HepG2 (cell line): ENCODE data around the gene NOC2L. TPM values are rescaled to one million over a fixed set of nuclear protein-coding genes. Genes with fewer than 3 reads are reported as not detected.
A peak's percentile ranks its signal among the peaks of the same experiment; 100 is the strongest.

ENCODE experiments used
- AHR ChIP-seq: IDR thresholded peaks from 2 replicates; pipeline ENCODE4 v1.6.1; 2018; ENCODE audit warnings: missing genetic modification reagents, missing compliant biosample characterization
- DRAP1 ChIP-seq: IDR thresholded peaks from 2 replicates; pipeline ENCODE4 v1.6.1; 2016; ENCODE audit warnings: missing genetic modification reagents, missing compliant biosample characterization
- KLF6 ChIP-seq: IDR thresholded peaks from 2 replicates; pipeline ENCODE4 v1.8.0; 2016; ENCODE audit warnings: missing biosample characterization, missing genetic modification reagents
- MTERF4 ChIP-seq: sonication (generic); formaldehyde crosslinking; IDR thresholded peaks from 2 replicates; pipeline ENCODE4 v1.8.0; 2023; ENCODE audit warnings: mild to moderate bottlenecking, missing genetic modification reagents
- NFYB ChIP-seq: sonication (generic); formaldehyde crosslinking; IDR thresholded peaks from 2 replicates; pipeline ENCODE4 v1.4.0; 2020; ENCODE audit warnings: missing genetic modification reagents
- POLR2AphosphoS2 ChIP-seq: IDR thresholded peaks from 2 replicates; pipeline ENCODE4 v1.6.1; 2011; ENCODE audit warnings: low read depth, low read length, improper control_type of control experiment
- RFX3 ChIP-seq: IDR thresholded peaks from 2 replicates; pipeline ENCODE4 v1.6.1; 2016; ENCODE audit warnings: missing biosample characterization, missing genetic modification reagents
- SATB2 ChIP-seq: sonication (generic); formaldehyde crosslinking; IDR thresholded peaks from 2 replicates; pipeline ENCODE4 v1.5.0; 2020; ENCODE audit warnings: missing genetic modification reagents
- SRY ChIP-seq: sonication (generic); formaldehyde crosslinking; IDR thresholded peaks from 2 replicates; pipeline ENCODE4 v1.8.0; 2022; ENCODE audit warnings: mild to moderate bottlenecking, missing genetic modification reagents
- TBP ChIP-seq: sonication (generic); formaldehyde crosslinking; IDR thresholded peaks from 2 replicates; pipeline ENCODE4 v1.5.0; 2020; ENCODE audit warnings: missing genetic modification reagents
- TSC22D2 ChIP-seq: sonication (generic); formaldehyde crosslinking; IDR thresholded peaks from 2 replicates; pipeline ENCODE4 v1.5.1; 2020; ENCODE audit warnings: missing genetic modification reagents, mild to moderate bottlenecking, borderline replicate concordance
- USF2 ChIP-seq, 2 experiments: sonication (generic) in 1 of 2; formaldehyde crosslinking in 1 of 2; IDR thresholded peaks; 2 replicates each; pipeline versions ENCODE4 v1.5.1 to v1.6.1; 2011 to 2020; ENCODE audit warnings: borderline replicate concordance in 1 of 2, low read depth in 1 of 2, low read length in 1 of 2, mild to moderate bottlenecking in 1 of 2, missing genetic modification reagents in 1 of 2, moderate library complexity in 1 of 2
- ZFYVE20 ChIP-seq: sonication (generic); formaldehyde crosslinking; IDR thresholded peaks from 2 replicates; pipeline ENCODE4 v1.8.0; 2023; ENCODE audit warnings: low read depth, mild to moderate bottlenecking, moderate library complexity, missing genetic modification reagents, borderline replicate concordance
- ZNF124 ChIP-seq: sonication (generic); formaldehyde crosslinking; IDR thresholded peaks from 2 replicates; pipeline ENCODE4 v1.4.0; 2020; ENCODE audit warnings: missing genetic modification reagents
- ZNF841 ChIP-seq: sonication (generic); formaldehyde crosslinking; IDR thresholded peaks from 2 replicates; pipeline ENCODE4 v1.8.1; 2023; ENCODE audit warnings: missing genetic modification reagents, borderline replicate concordance
- ZNF878 ChIP-seq: sonication (generic); formaldehyde crosslinking; IDR thresholded peaks from 2 replicates; pipeline ENCODE4 v1.8.1; 2023; ENCODE audit warnings: mild to moderate bottlenecking, missing genetic modification reagents, moderate library complexity
- ZSCAN25 ChIP-seq: sonication (generic); formaldehyde crosslinking; IDR thresholded peaks from 2 replicates; pipeline ENCODE4 v1.8.0; 2022; ENCODE audit warnings: mild to moderate bottlenecking, missing genetic modification reagents
- ZSCAN31 ChIP-seq: sonication (generic); formaldehyde crosslinking; IDR thresholded peaks from 2 replicates; pipeline ENCODE4 v1.5.0; 2020; ENCODE audit warnings: low read depth, mild to moderate bottlenecking, missing genetic modification reagents
- polyA plus RNA-seq, 8 experiments: library from polyadenylated mRNA; depleted of rRNA in 3 of 8; stranded (reverse) in 7 of 8; unstranded in 1 of 8; fragments of >200 nt; fragmentation: Illumina TruSeq in 4 of 8; extraction: Trizol in 4 of 8; gene quantifications; 2 replicates each; pipeline versions ENCODE4 v1.2.1 to v1.2.3, GENCODE V29; 2011 to 2016; ENCODE audit warnings: low read depth in 4 of 8, missing spikeins in 1 of 8, mixed read lengths in 1 of 8; ENCODE audit not compliant: insufficient read depth in 1 of 8
- total RNA-seq, 5 experiments: library from RNA; depleted of rRNA; stranded (reverse); fragments of >200 nt; fragmentation: Illumina TruSeq; extraction: Trizol; gene quantifications; 2 replicates each; pipeline ENCODE4 v1.2.3, GENCODE V29; 2016; ENCODE audit warnings: low read depth in 1 of 5
- TF ChIP-seq, protein P1 (sequence below): sonication (generic); formaldehyde crosslinking; IDR thresholded peaks from one replicate; pipeline ENCODE4 v1.5.1; 2020; ENCODE audit warnings: mild to moderate bottlenecking, missing genetic modification reagents; ENCODE audit errors: not compliant biosample characterization

NOC2L gene
- total and polyA plus RNA-seq, 2 of the 13 experiments (the other 11 are each of a cell fraction or from before 2014, with no cell fraction given): 32.0 to 103 TPM

- no peak; the same call in 1 of the 2 replicates for TF ChIP-seq DRAP1 (CRISPR knock-in tag)
- peak; percentile 15; the same call in 1 of the 2 replicates for TF ChIP-seq SATB2
- TF ChIP-seq AHR (CRISPR knock-in tag): no peak
- no peak for TF ChIP-seq RFX3 (CRISPR knock-in tag)
- TF ChIP-seq ZFYVE20 (CRISPR knock-in tag): no peak
- TF ChIP-seq SRY: no peak
- TF ChIP-seq, protein P1, sequence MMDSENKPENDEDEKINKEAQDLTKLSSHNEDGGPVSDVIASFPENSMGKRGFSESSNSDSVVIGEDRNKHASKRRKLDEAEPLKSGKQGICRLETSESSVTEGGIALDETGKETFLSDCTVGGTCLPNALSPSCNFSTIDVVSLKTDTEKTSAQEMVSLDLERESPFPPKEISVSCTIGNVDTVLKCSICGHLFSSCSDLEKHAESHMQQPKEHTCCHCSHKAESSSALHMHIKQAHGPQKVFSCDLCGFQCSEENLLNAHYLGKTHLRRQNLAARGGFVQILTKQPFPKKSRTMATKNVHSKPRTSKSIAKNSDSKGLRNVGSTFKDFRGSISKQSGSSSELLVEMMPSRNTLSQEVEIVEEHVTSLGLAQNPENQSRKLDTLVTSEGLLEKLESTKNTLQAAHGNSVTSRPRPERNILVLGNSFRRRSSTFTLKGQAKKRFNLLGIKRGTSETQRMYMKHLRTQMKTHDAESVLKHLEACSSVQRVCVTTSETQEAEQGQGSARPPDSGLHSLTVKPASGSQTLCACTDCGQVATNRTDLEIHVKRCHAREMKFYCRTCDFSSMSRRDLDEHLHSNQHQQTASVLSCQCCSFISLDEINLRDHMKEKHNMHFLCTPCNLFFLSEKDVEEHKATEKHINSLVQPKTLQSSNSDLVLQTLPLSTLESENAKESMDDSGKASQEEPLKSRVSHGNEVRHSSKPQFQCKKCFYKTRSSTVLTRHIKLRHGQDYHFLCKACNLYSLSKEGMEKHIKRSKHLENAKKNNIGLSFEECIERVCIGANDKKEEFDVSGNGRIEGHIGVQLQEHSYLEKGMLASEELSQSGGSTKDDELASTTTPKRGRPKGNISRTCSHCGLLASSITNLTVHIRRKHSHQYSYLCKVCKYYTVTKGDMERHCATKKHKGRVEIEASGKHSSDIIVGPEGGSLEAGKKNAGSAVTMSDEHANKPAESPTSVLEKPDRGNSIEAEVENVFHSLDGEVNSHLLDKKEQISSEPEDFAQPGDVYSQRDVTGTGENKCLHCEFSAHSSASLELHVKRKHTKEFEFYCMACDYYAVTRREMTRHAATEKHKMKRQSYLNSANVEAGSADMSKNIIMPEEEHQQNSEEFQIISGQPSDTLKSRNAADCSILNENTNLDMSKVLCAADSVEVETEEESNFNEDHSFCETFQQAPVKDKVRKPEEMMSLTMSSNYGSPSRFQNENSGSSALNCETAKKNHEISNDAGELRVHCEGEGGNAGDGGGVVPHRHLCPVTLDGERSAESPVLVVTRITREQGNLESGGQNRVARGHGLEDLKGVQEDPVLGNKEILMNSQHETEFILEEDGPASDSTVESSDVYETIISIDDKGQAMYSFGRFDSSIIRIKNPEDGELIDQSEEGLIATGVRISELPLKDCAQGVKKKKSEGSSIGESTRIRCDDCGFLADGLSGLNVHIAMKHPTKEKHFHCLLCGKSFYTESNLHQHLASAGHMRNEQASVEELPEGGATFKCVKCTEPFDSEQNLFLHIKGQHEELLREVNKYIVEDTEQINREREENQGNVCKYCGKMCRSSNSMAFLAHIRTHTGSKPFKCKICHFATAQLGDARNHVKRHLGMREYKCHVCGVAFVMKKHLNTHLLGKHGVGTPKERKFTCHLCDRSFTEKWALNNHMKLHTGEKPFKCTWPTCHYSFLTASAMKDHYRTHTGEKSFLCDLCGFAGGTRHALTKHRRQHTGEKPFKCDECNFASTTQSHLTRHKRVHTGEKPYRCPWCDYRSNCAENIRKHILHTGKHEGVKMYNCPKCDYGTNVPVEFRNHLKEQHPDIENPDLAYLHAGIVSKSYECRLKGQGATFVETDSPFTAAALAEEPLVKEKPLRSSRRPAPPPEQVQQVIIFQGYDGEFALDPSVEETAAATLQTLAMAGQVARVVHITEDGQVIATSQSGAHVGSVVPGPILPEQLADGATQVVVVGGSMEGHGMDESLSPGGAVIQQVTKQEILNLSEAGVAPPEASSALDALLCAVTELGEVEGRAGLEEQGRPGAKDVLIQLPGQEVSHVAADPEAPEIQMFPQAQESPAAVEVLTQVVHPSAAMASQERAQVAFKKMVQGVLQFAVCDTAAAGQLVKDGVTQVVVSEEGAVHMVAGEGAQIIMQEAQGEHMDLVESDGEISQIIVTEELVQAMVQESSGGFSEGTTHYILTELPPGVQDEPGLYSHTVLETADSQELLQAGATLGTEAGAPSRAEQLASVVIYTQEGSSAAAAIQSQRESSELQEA: peak; percentile 35
- no peak for TF ChIP-seq KLF6
- peak; percentile 52; the same call in 1 of the 2 replicates for TF ChIP-seq ZNF878 (CRISPR knock-in tag)
- TF ChIP-seq ZSCAN31: no peak
- TF ChIP-seq TBP (CRISPR knock-in tag): no peak
- TF ChIP-seq POLR2AphosphoS2: no peak
- no peak for TF ChIP-seq NFYB (CRISPR knock-in tag)
- no peak for TF ChIP-seq USF2 (IDR thresholded peaks at IDR 0.05; ENCODE audit: low read depth, low read length)
- TF ChIP-seq USF2 (CRISPR knock-in tag; IDR thresholded peaks at IDR 0.05; ENCODE audit: borderline replicate concordance): no peak
- TF ChIP-seq ZNF841 (CRISPR knock-in tag): no peak
- no peak for TF ChIP-seq MTERF4
- TF ChIP-seq TSC22D2 (CRISPR knock-in tag): no peak
- no peak for TF ChIP-seq ZNF124 (CRISPR knock-in tag)
- no peak for TF ChIP-seq ZSCAN25 (CRISPR knock-in tag)
These were observed 7.7 kb upstream of the NOC2L start (continued) for GRCh38 chr1:966704-967300.
